ENCODE measurements around the gene REEP5.

Gene REEP5

DNA sequence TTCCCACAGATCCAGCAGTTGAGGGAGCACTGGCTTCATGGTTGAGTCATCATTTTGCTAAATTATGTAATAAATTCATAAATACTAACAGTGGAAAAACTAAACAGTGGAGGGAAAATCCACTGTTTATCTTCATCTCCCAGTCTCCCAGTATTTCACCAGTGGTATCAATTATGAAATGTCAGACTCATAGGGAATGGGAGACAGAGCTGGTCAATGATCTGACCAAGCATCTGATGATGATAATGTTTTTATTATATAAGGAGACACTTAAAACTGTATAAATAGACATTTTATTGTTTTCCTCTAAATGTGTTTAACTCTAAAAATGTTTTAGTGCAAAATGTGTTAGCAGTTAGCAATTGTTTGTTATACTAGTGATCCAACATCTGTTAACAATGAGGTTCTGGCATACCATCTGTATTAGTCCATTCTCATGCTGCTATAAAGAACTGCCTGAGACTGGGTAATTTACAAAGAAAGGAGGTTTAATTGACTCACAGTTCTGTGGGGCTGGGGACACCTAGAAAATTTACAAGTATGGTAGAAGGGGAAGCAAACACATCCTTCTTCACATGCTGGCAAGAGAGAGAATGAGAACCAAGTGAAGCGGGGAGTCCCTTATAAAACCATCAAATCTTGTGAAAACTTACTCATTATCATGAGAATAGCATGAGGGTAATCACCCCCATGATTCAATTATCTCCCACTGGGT is 11.8 kb upstream of the REEP5 start:
- Histone ChIP-seq H3K27me3 (ENCODE audit: control insufficient read depth in 1 of 2, insufficient read depth in 2 of 2, low read length in 2 of 2) (no peaks in the 10 kb centered on the region), H3K9me3 (ENCODE audit: control insufficient read depth in 1 of 2, low read length in 2 of 2) (no peaks in the 10 kb centered on the region), H3K36me3 (ENCODE audit: control insufficient read depth in 1 of 2, insufficient read depth in 2 of 2, low read length in 2 of 2) (no peaks in the 10 kb centered on the region), H3K4me1 (ENCODE audit: control insufficient read depth in 1 of 2, insufficient read depth in 2 of 2, low read length in 2 of 2) (peaks cover 0 to 10% of the 10 kb centered on the region in 2 donors), H3K4me3 (ENCODE audit: low read depth in 1 of 2, low read length in 2 of 2) (no peak overlapping the region), H3K9ac (ENCODE audit: low read depth in 1 of 2, low read length in 2 of 2) (no peak overlapping the region), H3K27ac (ENCODE audit: low read depth, low read length) (no peak overlapping the region)

DNA sequence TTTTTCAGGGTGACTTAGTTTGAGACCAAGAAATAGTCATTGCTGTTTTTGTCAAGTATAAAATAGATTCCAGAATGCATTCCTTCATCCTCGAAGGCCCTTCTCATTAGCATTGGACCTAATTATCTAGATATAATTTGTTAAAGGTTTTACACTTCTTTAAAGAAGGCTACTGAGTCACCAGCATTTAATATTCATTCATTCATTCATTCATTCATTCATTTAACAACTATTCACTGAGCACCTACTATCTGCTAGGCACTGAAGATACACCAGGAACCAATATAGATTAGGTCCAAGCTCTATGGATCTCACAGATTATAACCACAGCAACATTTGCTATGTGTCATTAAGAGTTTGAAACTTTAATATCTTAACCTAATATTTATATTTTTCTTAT is 11.1 kb upstream of the REEP5 start:
- Histone ChIP-seq H3K27me3 (ENCODE audit: control insufficient read depth in 1 of 2, insufficient read depth in 2 of 2, low read length in 2 of 2) (no peaks in the 10 kb centered on the region), H3K4me3 (ENCODE audit: low read depth in 1 of 2, low read length in 2 of 2) (no peak overlapping the region), H3K9me3 (ENCODE audit: control insufficient read depth in 1 of 2, low read length in 2 of 2) (no peaks in the 10 kb centered on the region), H3K36me3 (ENCODE audit: control insufficient read depth in 1 of 2, insufficient read depth in 2 of 2, low read length in 2 of 2) (no peaks in the 10 kb centered on the region), H3K9ac (ENCODE audit: low read depth in 1 of 2, low read length in 2 of 2) (no peak overlapping the region), H3K27ac (ENCODE audit: low read depth, low read length) (no peak overlapping the region), H3K4me1 (ENCODE audit: control insufficient read depth in 1 of 2, insufficient read depth in 2 of 2, low read length in 2 of 2) (peaks cover 0 to 16% of the 10 kb centered on the region in 2 donors)

DNA sequence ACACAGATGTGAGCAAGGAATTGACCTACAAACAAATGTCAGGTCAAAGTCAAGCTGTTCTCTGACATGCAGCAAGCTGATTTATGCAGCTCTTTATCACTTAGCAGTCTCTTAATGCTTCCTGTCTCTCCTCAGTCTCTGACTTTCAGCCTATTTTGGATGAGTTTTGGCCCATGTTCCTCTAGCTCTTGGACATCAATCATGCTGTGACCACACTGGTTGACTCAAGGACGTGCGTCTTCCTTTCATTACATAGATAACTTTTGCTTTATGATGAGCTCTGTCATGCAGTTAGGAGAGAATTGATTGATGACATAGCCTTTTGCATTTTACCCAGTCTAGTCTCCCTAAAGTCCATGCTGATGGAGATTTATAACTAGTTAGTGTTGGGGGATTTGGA is 9.4 kb upstream of the REEP5 start:
- H3K4me3 ChIP-seq (ENCODE audit: low read depth in 1 of 2, low read length in 2 of 2), result no peak overlapping the region
- H3K4me1 ChIP-seq (ENCODE audit: control insufficient read depth in 1 of 2, insufficient read depth in 2 of 2, low read length in 2 of 2), result peaks cover 0 to 16% of the 10 kb centered on the region in 2 donors
- H3K9me3 ChIP-seq (ENCODE audit: control insufficient read depth in 1 of 2, low read length in 2 of 2), result no peaks in the 10 kb centered on the region
- H3K9ac ChIP-seq (ENCODE audit: low read depth in 1 of 2, low read length in 2 of 2), result no peak overlapping the region
- no peaks in the 10 kb centered on the region for H3K36me3 ChIP-seq (ENCODE audit: control insufficient read depth in 1 of 2, insufficient read depth in 2 of 2, low read length in 2 of 2)
- no peak overlapping the region for H3K27ac ChIP-seq (ENCODE audit: low read depth, low read length)
- H3K27me3 ChIP-seq (ENCODE audit: control insufficient read depth in 1 of 2, insufficient read depth in 2 of 2, low read length in 2 of 2), result no peaks in the 10 kb centered on the region

DNA sequence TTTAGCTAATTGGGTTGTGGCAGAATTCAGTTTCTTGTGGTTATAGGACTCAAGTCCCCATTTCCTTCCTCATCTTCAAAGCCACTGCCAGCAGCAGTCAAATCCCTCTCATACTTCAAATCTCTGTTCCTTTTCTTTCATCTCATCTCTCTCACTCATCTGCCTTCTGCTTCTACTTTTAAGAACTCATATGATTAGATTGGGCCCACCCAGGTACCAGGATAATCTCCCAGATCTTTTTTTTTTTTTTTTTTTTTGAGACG is 8.0 kb upstream of the REEP5 start:
- Histone ChIP-seq H3K36me3 (ENCODE audit: control insufficient read depth in 1 of 2, insufficient read depth in 2 of 2, low read length in 2 of 2) (no peaks in the 10 kb centered on the region), H3K27me3 (ENCODE audit: control insufficient read depth in 1 of 2, insufficient read depth in 2 of 2, low read length in 2 of 2) (no peaks in the 10 kb centered on the region), H3K9me3 (ENCODE audit: control insufficient read depth in 1 of 2, low read length in 2 of 2) (no peaks in the 10 kb centered on the region), H3K27ac (ENCODE audit: low read depth, low read length) (no peak overlapping the region), H3K4me1 (ENCODE audit: control insufficient read depth in 1 of 2, insufficient read depth in 2 of 2, low read length in 2 of 2) (peaks cover 0 to 16% of the 10 kb centered on the region in 2 donors), H3K4me3 (ENCODE audit: low read depth in 1 of 2, low read length in 2 of 2) (no peak overlapping the region), H3K9ac (ENCODE audit: low read depth in 1 of 2, low read length in 2 of 2) (no peak overlapping the region)

DNA sequence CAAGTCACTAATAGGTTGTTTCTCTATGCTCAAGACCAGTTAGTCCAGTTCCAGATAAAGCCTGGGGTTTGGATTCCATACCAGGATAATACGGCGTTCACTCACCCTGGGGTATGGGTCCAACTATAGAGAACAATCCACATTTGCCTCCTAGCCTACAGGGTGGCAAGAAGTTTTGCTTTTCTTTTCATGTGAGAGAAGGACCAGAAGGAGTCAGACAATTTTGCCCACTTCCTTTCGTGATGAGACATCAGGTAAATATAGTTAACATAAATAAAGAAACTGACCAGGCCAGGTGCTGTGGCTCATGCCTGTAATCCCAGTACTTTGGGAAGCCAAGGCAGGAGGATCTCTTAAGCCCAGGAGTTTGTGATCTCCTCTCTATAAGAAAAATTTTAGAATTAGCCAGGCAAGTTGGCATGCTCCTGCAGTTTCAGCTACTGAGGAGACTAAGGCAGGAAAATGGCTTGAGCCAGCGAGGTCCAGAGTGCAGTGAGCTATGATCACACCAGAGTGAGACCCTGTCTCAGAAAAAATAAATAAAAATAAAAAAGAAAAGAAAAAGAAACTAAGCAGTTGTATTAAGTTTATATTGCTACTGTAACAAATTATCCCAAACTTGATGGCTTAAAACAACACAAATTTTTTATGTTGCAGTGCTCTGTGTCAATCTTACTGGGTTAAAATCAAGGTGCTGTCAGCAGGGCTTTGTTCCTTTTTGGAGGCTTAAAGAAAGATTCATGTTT is 7.5 kb upstream of the REEP5 start:
- Histone ChIP-seq H3K27ac (ENCODE audit: low read depth, low read length) (no peak overlapping the region), H3K4me1 (ENCODE audit: control insufficient read depth in 1 of 2, insufficient read depth in 2 of 2, low read length in 2 of 2) (peaks cover 0 to 16% of the 10 kb centered on the region in 2 donors), H3K36me3 (ENCODE audit: control insufficient read depth in 1 of 2, insufficient read depth in 2 of 2, low read length in 2 of 2) (no peaks in the 10 kb centered on the region), H3K4me3 (ENCODE audit: low read depth in 1 of 2, low read length in 2 of 2) (peak overlapping the region in 1 of 2 donors; percentile 2), H3K27me3 (ENCODE audit: control insufficient read depth in 1 of 2, insufficient read depth in 2 of 2, low read length in 2 of 2) (no peaks in the 10 kb centered on the region), H3K9ac (ENCODE audit: low read depth in 1 of 2, low read length in 2 of 2) (no peak overlapping the region), H3K9me3 (ENCODE audit: control insufficient read depth in 1 of 2, low read length in 2 of 2) (no peaks in the 10 kb centered on the region)

DNA sequence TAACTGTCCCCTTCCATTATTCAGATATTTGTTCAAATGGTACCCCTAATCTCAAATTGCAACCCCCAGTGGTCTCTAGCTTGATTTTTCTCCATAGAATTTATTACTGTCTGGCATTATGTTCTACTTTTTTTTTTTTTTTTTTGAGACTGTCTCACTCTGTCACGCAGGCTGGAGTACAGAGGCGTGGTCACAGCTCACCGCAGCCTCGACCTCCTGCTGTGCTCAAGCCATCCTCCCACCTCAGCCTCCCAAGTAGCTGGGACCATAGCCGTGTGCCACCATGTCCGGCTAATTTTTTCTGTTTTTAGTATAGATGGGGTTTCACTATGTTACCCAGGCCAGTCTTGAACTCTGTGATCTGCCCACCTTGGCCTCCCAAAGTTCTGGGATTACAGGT is 2.0 kb upstream of the REEP5 start:
- peaks cover 0 to under 1% of the 10 kb centered on the region in 2 donors for H3K36me3 ChIP-seq (ENCODE audit: control insufficient read depth in 1 of 2, insufficient read depth in 2 of 2, low read length in 2 of 2)
- H3K27me3 ChIP-seq (ENCODE audit: control insufficient read depth in 1 of 2, insufficient read depth in 2 of 2, low read length in 2 of 2), result no peaks in the 10 kb centered on the region
- H3K9me3 ChIP-seq (ENCODE audit: control insufficient read depth in 1 of 2, low read length in 2 of 2), result no peaks in the 10 kb centered on the region
- H3K27ac ChIP-seq (ENCODE audit: low read depth, low read length), result no peak overlapping the region
- H3K4me1 ChIP-seq (ENCODE audit: control insufficient read depth in 1 of 2, insufficient read depth in 2 of 2, low read length in 2 of 2), result peaks cover 17 to 26% of the 10 kb centered on the region in 2 donors
- H3K9ac ChIP-seq (ENCODE audit: low read depth in 1 of 2, low read length in 2 of 2), result no peak overlapping the region
- no peak overlapping the region for H3K4me3 ChIP-seq (ENCODE audit: low read depth in 1 of 2, low read length in 2 of 2)

DNA sequence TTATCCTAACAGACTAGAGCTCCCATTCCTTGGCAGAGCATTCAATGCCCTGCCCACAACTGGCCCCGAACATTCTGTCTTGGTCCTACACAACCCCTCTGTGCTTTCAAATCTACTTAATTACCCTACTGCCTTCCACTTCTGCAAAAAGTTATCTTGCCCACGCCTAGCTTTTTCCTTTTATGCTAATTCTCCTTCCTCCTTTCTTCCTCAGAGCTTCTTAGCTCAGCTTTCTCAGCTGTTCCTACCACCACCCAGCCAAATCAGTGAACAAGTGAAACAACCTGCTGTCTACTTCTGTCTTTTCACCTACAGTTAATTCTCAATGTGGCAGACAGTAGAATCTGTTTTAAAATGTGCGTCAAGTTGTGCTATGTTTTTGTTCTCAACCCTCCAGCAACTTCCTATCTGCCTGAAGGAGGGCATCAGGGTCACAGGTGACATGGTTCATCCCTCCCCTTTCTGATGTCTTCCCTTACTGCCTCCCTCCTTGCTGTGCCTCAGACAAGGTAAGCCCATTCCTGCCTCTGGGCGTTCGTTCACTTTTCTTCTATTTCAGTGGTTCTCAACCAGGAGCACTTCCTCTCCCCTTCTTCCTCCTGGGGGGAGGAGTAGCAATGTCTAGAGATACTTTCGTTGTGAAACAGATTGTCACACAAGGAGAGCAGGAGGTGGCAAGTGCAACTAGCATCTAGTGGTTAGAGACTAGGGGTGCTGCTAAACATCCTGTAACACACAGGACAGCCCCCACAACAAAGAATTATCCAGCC is 1.3 kb upstream of the REEP5 start:
- Histone ChIP-seq H3K9ac (ENCODE audit: low read depth in 1 of 2, low read length in 2 of 2) (peak overlapping the region in 1 of 2 donors; percentile 13), H3K9me3 (ENCODE audit: control insufficient read depth in 1 of 2, low read length in 2 of 2) (no peaks in the 10 kb centered on the region), H3K36me3 (ENCODE audit: control insufficient read depth in 1 of 2, insufficient read depth in 2 of 2, low read length in 2 of 2) (peaks cover under 1 to 5% of the 10 kb centered on the region in 2 donors), H3K27ac (ENCODE audit: low read depth, low read length) (no peak overlapping the region), H3K27me3 (ENCODE audit: control insufficient read depth in 1 of 2, insufficient read depth in 2 of 2, low read length in 2 of 2) (no peaks in the 10 kb centered on the region), H3K4me3 (ENCODE audit: low read depth in 1 of 2, low read length in 2 of 2) (peak overlapping the region; percentile 66 to 71), H3K4me1 (ENCODE audit: control insufficient read depth in 1 of 2, insufficient read depth in 2 of 2, low read length in 2 of 2) (peaks cover 23 to 27% of the 10 kb centered on the region in 2 donors)

DNA sequence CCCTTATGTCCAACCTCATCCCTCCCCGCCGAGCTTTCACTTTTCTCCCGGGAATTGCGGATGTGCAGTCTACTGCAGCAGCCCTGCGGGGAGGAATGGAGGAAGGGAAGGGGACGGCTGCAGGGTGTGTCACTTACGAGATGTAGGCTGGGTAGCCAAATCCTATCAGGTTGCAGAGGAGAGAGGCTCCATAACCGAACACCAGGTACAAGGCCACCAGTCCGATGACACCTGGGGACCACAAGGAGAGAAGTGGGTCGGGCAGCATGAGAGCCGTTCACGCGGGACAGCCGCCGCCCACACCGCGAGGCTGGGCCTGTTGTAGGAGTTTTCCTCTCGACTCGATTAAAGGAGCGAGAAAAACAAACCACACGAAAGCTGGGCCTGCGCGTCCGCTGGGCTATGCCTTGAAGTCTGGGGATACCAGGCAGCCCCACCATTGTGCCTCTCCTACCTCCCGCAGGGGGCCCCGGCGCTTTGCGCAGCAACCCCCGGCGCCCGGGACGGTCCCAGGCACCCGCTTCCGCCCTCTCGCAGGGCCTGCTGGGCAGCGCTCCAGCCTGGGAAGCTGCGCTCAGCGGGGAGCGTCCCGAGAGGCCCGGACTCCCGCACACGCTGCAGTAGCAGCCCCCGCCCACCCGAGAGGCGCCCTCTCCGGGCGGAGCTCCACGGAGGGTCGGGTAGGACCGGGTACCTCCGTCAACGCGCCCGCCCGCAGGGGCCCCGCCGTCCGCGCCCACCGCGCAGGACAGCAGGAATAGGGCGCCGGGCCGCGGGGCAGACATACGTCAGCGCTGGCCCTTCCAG is 798 bp downstream of the REEP5 start:
- Histone ChIP-seq H3K4me1 (ENCODE audit: control insufficient read depth in 1 of 2, insufficient read depth in 2 of 2, low read length in 2 of 2) (peaks cover 31 to 34% of the 10 kb centered on the region in 2 donors), H3K4me3 (ENCODE audit: low read depth in 1 of 2, low read length in 2 of 2) (peak overlapping the region; percentile 91 to 92), H3K36me3 (ENCODE audit: control insufficient read depth in 1 of 2, insufficient read depth in 2 of 2, low read length in 2 of 2) (peaks cover 7 to 14% of the 10 kb centered on the region in 2 donors), H3K27ac (ENCODE audit: low read depth, low read length) (peak overlapping the region; percentile 94), H3K27me3 (ENCODE audit: control insufficient read depth in 1 of 2, insufficient read depth in 2 of 2, low read length in 2 of 2) (no peaks in the 10 kb centered on the region), H3K9me3 (ENCODE audit: control insufficient read depth in 1 of 2, low read length in 2 of 2) (no peaks in the 10 kb centered on the region), H3K9ac (ENCODE audit: low read depth in 1 of 2, low read length in 2 of 2) (peak overlapping the region; percentile 90 to 94)

DNA sequence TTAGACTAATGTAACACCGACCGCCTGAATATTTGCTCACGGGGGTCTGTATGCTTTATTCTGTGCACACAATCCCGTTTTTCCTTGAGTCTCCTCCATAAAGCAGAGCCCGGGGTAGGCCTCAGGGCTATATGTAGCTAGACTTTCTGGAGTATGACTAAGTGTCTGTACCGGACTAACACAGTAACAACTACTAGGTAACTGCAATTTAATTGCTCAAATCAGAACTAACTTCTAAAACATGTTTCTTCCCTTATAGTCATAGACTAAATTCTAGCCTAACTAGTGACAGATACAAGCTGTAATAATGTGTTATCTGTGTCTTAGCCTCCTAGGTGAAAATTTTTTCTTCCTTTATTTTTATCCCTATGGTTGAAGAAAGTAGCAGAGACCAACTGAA is 2.1 kb downstream of the REEP5 start:
- Histone ChIP-seq H3K9ac (ENCODE audit: low read depth in 1 of 2, low read length in 2 of 2) (no peak overlapping the region), H3K36me3 (ENCODE audit: control insufficient read depth in 1 of 2, insufficient read depth in 2 of 2, low read length in 2 of 2) (peaks cover 10 to 14% of the 10 kb centered on the region in 2 donors), H3K4me3 (ENCODE audit: low read depth in 1 of 2, low read length in 2 of 2) (no peak overlapping the region), H3K9me3 (ENCODE audit: control insufficient read depth in 1 of 2, low read length in 2 of 2) (no peaks in the 10 kb centered on the region), H3K4me1 (ENCODE audit: control insufficient read depth in 1 of 2, insufficient read depth in 2 of 2, low read length in 2 of 2) (peaks cover 31 to 34% of the 10 kb centered on the region in 2 donors), H3K27ac (ENCODE audit: low read depth, low read length) (no peak overlapping the region), H3K27me3 (ENCODE audit: control insufficient read depth in 1 of 2, insufficient read depth in 2 of 2, low read length in 2 of 2) (no peaks in the 10 kb centered on the region)

All from duodenal mucosa (tissue), 2 donors.